Measurements from ENCODE around the gene FADS1. TPM values are rescaled to one million over a fixed set of nuclear protein-coding genes. Genes with fewer than 3 reads are reported as not detected.

FADS1 gene
- total RNA-seq, 1 experiment from 2014 or later, result 186 TPM

GRCh38 chr11:61841636-61842527 lies 25.1 kb upstream of the FADS1 start:
- Histone ChIP-seq H3K36me3 (ENCODE audit: control insufficient read depth, insufficient read depth, low read length) (no peaks in the 10 kb centered on the region), H3K27ac (ENCODE audit: low read length) (no peak overlapping the region), H3K9me3 (ENCODE audit: control insufficient read depth, insufficient read depth, low read depth, low read length) (no peaks in the 10 kb centered on the region), H3K4me1 (ENCODE audit: control insufficient read depth, insufficient read depth, low read length) (no peaks in the 10 kb centered on the region), H3K4me3 (ENCODE audit: low read depth in 2 of 2, low read length in 2 of 2) (no peak overlapping the region), H3K27me3 (ENCODE audit: control insufficient read depth, insufficient read depth, low read length) (no peaks in the 10 kb centered on the region)
- ChIA-PET POLR2A (no interaction called here), CTCF (no interaction called here)
- no peak for DNase-seq (ENCODE audit: low read depth, low spot score)
- in situ Hi-C loops (cut with HindIII; ENCODE audit: low pct_unique_long_range_greater_than_20kb, low sequenced_read_pairs) (no loop called here), intact Hi-C loops (cut with micrococcal nuclease; ENCODE audit: unreplicated experiment) (no loop called here)
- TF ChIP-seq CTCF (IDR thresholded peaks at IDR 0.05) (no peak), TCF7L2 (IDR thresholded peaks at IDR 0.05; ENCODE audit: low read depth, low read length) (no peak), REST (IDR thresholded peaks at IDR 0.05; ENCODE audit: insufficient read depth in 1 of 2, low read depth in 2 of 2, low read length in 1 of 2) (no peak), POLR2AphosphoS5 (IDR thresholded peaks at IDR 0.05; ENCODE audit: low read depth, low read length) (no peak), SIN3A (IDR thresholded peaks at IDR 0.05; ENCODE audit: borderline replicate concordance, insufficient read depth, low read depth, low read length) (no peak)
- TSS peak; percentile 44 for BruUV-seq (replicated peaks)
- ATAC-seq, result no peak

GRCh38 chr11:61840371-61840770 lies 23.6 kb upstream of the FADS1 start:
- intact Hi-C loops (cut with micrococcal nuclease; ENCODE audit: unreplicated experiment), result no loop called here
- no peak for ATAC-seq

GRCh38 chr11:61839742-61840141 lies 22.9 kb upstream of the FADS1 start:
- no peaks in the 10 kb centered on the region for H3K9me3 ChIP-seq (ENCODE audit: control insufficient read depth, insufficient read depth, low read depth, low read length)
- TF ChIP-seq POLR2AphosphoS5 (IDR thresholded peaks at IDR 0.05; ENCODE audit: low read depth, low read length), result no peak
- no peak for TF ChIP-seq SIN3A (IDR thresholded peaks at IDR 0.05; ENCODE audit: borderline replicate concordance, insufficient read depth, low read depth, low read length)
- no peak for TF ChIP-seq TCF7L2 (IDR thresholded peaks at IDR 0.05; ENCODE audit: low read depth, low read length)
- TF ChIP-seq CTCF (IDR thresholded peaks at IDR 0.05), result no peak
- TF ChIP-seq REST (IDR thresholded peaks at IDR 0.05; ENCODE audit: insufficient read depth in 1 of 2, low read depth in 2 of 2, low read length in 1 of 2), result no peak
- no peaks in the 10 kb centered on the region for H3K36me3 ChIP-seq (ENCODE audit: control insufficient read depth, insufficient read depth, low read length)
- ATAC-seq (no peak), DNase-seq (ENCODE audit: low read depth, low spot score) (no peak)
- CTCF ChIA-PET, result no interaction called here
- in situ Hi-C loops (cut with HindIII; ENCODE audit: low pct_unique_long_range_greater_than_20kb, low sequenced_read_pairs) (no loop called here), intact Hi-C loops (cut with micrococcal nuclease; ENCODE audit: unreplicated experiment) (no loop called here)
- POLR2A ChIA-PET, result no interaction called here
- H3K4me3 ChIP-seq (ENCODE audit: low read depth in 2 of 2, low read length in 2 of 2), result no peak overlapping the region
- no peaks in the 10 kb centered on the region for H3K27me3 ChIP-seq (ENCODE audit: control insufficient read depth, insufficient read depth, low read length)
- H3K27ac ChIP-seq (ENCODE audit: low read length), result no peak overlapping the region
- no TSS peak for BruUV-seq (replicated peaks)
- peaks cover 10% of the 10 kb centered on the region; the same call in 1 of the 2 replicates for H3K4me1 ChIP-seq (ENCODE audit: control insufficient read depth, insufficient read depth, low read length)

More at GRCh38 chr11:61840371-61840770, 23.6 kb upstream of the FADS1 start:
- no TSS peak for BruUV-seq (replicated peaks)
- Histone ChIP-seq H3K27ac (ENCODE audit: low read length) (no peak overlapping the region), H3K4me3 (ENCODE audit: low read depth in 2 of 2, low read length in 2 of 2) (no peak overlapping the region), H3K36me3 (ENCODE audit: control insufficient read depth, insufficient read depth, low read length) (no peaks in the 10 kb centered on the region), H3K27me3 (ENCODE audit: control insufficient read depth, insufficient read depth, low read length) (no peaks in the 10 kb centered on the region), H3K9me3 (ENCODE audit: control insufficient read depth, insufficient read depth, low read depth, low read length) (no peaks in the 10 kb centered on the region), H3K4me1 (ENCODE audit: control insufficient read depth, insufficient read depth, low read length) (peaks cover 5% of the 10 kb centered on the region; the same call in 1 of the 2 replicates)
- in situ Hi-C loops (cut with HindIII; ENCODE audit: low pct_unique_long_range_greater_than_20kb, low sequenced_read_pairs), result no loop called here
- ChIA-PET POLR2A (no interaction called here), CTCF (no interaction called here)
- TF ChIP-seq TCF7L2 (IDR thresholded peaks at IDR 0.05; ENCODE audit: low read depth, low read length), result no peak
- DNase-seq (ENCODE audit: low read depth, low spot score), result no peak
